ENCODE measurements around the gene MX2.

Gene MX2

DNA sequence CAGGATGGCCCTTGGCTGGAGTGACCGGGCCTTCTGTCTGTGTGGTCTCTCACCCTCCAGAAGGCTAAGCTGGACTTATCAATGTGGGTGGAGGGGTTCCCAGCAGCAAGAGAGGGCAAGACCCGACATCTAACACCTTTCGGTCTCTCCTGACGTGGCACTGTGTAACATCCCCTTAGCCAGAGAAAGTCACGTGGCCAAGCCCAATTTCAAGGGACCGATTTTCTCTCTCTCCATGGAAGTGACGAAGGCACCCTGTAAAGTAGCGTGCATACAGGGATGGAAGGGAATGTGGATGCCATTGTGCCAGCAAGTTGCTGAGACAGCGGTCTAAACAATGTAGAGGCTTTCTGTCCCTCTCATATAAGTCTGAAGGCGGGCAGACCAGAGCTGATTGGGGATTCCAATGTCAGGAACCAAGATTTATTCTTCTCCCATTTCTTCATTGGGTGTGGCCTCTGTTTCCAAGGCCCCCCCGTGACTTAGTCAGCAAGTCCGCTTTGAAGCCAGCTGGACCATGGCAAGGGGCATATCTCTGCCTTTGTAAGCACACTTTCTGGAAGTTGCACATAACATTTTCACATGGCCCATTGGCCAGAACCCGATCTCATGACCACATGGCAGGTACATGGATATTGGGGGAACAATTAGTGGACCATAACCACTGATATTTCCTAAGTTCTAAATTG lies 76.7 kb downstream of the MX2 start:
- no peak for DNase-seq (ENCODE audit: low spot score)

GRCh38 chr21:41439248-41439647 lies 77.4 kb downstream of the MX2 start:
- TF ChIP-seq CTCF (IDR thresholded peaks at IDR 0.05; ENCODE audit: extremely low read depth, missing control alignments), result no peak
- no peak for DNase-seq (ENCODE audit: low spot score)

More for the DNA sequence above, 76.7 kb downstream of the MX2 start:
- TF ChIP-seq CTCF (IDR thresholded peaks at IDR 0.05; ENCODE audit: extremely low read depth, missing control alignments), result no peak

DNA sequence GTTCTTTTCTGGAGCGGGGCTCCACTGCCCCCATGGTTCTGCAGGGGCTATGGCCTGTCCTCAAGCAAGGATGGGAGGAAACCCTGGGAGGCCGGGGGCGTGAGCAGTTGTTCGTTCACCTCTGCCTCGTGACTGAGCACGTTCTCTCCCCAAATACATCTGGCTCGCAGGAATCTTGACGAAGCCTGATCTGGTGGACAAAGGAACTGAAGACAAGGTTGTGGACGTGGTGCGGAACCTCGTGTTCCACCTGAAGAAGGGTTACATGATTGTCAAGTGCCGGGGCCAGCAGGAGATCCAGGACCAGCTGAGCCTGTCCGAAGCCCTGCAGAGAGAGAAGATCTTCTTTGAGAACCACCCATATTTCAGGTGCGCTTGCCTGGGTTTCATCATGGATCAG lies 79.7 kb downstream of the MX2 start:
- DNase-seq (ENCODE audit: low spot score), result no peak
- no peak for TF ChIP-seq CTCF (IDR thresholded peaks at IDR 0.05; ENCODE audit: extremely low read depth, missing control alignments)

GRCh38 chr21:41442481-41443186 lies 80.8 kb downstream of the MX2 start:
- no peak for DNase-seq (ENCODE audit: low spot score)
- TF ChIP-seq CTCF (IDR thresholded peaks at IDR 0.05; ENCODE audit: extremely low read depth, missing control alignments), result no peak

DNA sequence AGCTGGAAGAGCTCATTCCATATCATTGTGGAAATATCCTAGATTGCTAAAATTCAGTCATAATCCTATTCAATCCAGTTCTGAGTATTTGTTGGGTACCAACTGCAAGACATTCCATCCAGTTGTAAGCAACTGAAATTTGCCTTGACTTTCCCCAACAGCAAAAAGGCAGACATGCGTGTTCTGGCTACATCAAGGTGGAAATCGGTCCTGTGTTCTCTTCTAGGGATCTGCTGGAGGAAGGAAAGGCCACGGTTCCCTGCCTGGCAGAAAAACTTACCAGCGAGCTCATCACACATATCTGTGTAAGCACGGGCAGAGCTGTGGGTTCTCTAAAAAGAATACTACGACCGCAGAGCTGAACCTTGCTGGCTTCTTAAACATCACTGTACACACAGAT lies 81.7 kb downstream of the MX2 start:
- TF ChIP-seq CTCF (IDR thresholded peaks at IDR 0.05; ENCODE audit: extremely low read depth, missing control alignments), result no peak
- DNase-seq (ENCODE audit: low spot score), result no peak

GRCh38 chr21:41444703-41445464 lies 83.1 kb downstream of the MX2 start:
- no peak for DNase-seq (ENCODE audit: low spot score)
- TF ChIP-seq CTCF (IDR thresholded peaks at IDR 0.05; ENCODE audit: extremely low read depth, missing control alignments), result no peak

GRCh38 chr21:41445465-41445862 lies 83.6 kb downstream of the MX2 start:
- TF ChIP-seq CTCF (IDR thresholded peaks at IDR 0.05; ENCODE audit: extremely low read depth, missing control alignments), result no peak

More at GRCh38 chr21:41445465-41445862, 83.6 kb downstream of the MX2 start:
- no peak for DNase-seq (ENCODE audit: low spot score)
